ENCODE measurements around the gene ACADVL.

ACADVL gene

GRCh38 chr17:7217113-7217987 lies 2.4 kb upstream of the ACADVL start:
- H3K4me1 Mint-ChIP-seq = peaks cover 82% of the 10 kb centered on the region
- CTCF ChIA-PET = no interaction called here

DNA sequence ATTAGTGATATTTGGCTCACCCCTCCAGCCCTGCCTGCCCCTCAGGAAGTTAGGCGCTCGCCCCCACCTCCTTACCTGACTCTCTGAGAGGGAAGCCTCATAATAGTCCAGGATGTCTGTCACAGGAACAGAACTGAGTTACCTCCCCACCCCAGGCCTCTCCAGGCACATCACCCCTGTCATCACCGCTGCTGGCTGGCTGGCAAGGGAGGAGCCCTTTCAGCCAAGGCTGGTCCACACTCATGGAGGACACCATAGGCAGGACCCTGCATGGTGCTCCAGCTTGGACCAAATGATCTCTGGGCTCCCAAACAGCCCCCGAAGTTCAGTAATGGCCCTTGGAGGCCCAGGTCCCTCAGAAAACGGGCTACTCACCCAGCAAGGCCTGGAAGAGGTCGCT lies 1.6 kb upstream of the ACADVL start:
- H3K27ac Mint-ChIP-seq = peak overlapping the region; percentile 74
- H3K36me3 Mint-ChIP-seq = peaks cover 17% of the 10 kb centered on the region
- H3K9me3 Mint-ChIP-seq = no peaks in the 10 kb centered on the region
- H3K4me3 Mint-ChIP-seq = peak overlapping the region; percentile 72
- H3K4me1 Mint-ChIP-seq = peaks cover 80% of the 10 kb centered on the region
- DNase-seq = no peak
- CTCF ChIA-PET = interaction anchor here (4.5 kb wide), 1 partner anchor 78 kb away, joined by 34 read pairs; no protein-coding TSS in a partner anchor
- peaks cover 26% of the 10 kb centered on the region for H3K27me3 Mint-ChIP-seq

More at GRCh38 chr17:7217113-7217987, 2.4 kb upstream of the ACADVL start:
- peaks cover 10% of the 10 kb centered on the region for H3K36me3 Mint-ChIP-seq
- peak overlapping the region; percentile 74 for H3K27ac Mint-ChIP-seq
- peaks cover 29% of the 10 kb centered on the region for H3K27me3 Mint-ChIP-seq
- H3K4me3 Mint-ChIP-seq = peak overlapping the region; percentile 72
- DNase-seq = peak; percentile 45
- H3K9me3 Mint-ChIP-seq = no peaks in the 10 kb centered on the region

- H3K27me3 Mint-ChIP-seq = peaks cover 20% of the 10 kb centered on the region
- peak overlapping the region; percentile 94 for H3K4me3 Mint-ChIP-seq
- H3K4me1 Mint-ChIP-seq = peaks cover 75% of the 10 kb centered on the region
- DNase-seq = no peak
- H3K27ac Mint-ChIP-seq = peak overlapping the region; percentile 45
- no peaks in the 10 kb centered on the region for H3K9me3 Mint-ChIP-seq
- CTCF ChIA-PET = interaction anchor here (2.9 to 4.5 kb wide), 2 partner anchors 23 to 78 kb away, joined by 17 to 34 read pairs; partner anchors contain the start of gene GABARAP
- H3K36me3 Mint-ChIP-seq = peaks cover 23% of the 10 kb centered on the region
Observed at GRCh38 chr17:7218758-7219157, 980 bp upstream of the ACADVL start.

- Mint-ChIP-seq H3K27ac (peak overlapping the region; percentile 90), H3K4me1 (peaks cover 69% of the 10 kb centered on the region), H3K9me3 (no peaks in the 10 kb centered on the region), H3K27me3 (peaks cover 14% of the 10 kb centered on the region), H3K4me3 (peak overlapping the region; percentile 94), H3K36me3 (peaks cover 27% of the 10 kb centered on the region)
- DNase-seq = no peak
- CTCF ChIA-PET = interaction anchor here (2.9 to 4.5 kb wide), 2 partner anchors 22 to 77 kb away, joined by 17 to 34 read pairs; partner anchors contain the start of gene GABARAP
Observed at GRCh38 chr17:7219229-7219811, 418 bp upstream of the ACADVL start.

GRCh38 chr17:7220593-7221277 lies 997 bp downstream of the ACADVL start:
- Mint-ChIP-seq H3K27me3 (peaks cover 13% of the 10 kb centered on the region), H3K27ac (peak overlapping the region; percentile 90), H3K4me1 (peaks cover 55% of the 10 kb centered on the region), H3K36me3 (peaks cover 31% of the 10 kb centered on the region), H3K4me3 (peak overlapping the region; percentile 94), H3K9me3 (no peaks in the 10 kb centered on the region)
- CTCF ChIA-PET = interaction anchor here (0.7 to 4.5 kb wide), 10 partner anchors 10 to 109 kb away, joined by 3 to 34 read pairs (median 4); partner anchors contain the start of genes GABARAP and PHF23
- DNase-seq = peak; percentile 77

GRCh38 chr17:7221278-7222092 lies 1.7 kb downstream of the ACADVL start:
- CTCF ChIA-PET = interaction anchor here (0.7 to 4.5 kb wide), 9 partner anchors 9 to 75 kb away, joined by 3 to 34 read pairs (median 4); partner anchors contain the start of genes GABARAP and PHF23
- Mint-ChIP-seq H3K9me3 (no peaks in the 10 kb centered on the region), H3K27ac (peak overlapping the region; percentile 73), H3K36me3 (peaks cover 33% of the 10 kb centered on the region), H3K4me1 (peaks cover 47% of the 10 kb centered on the region), H3K4me3 (peak overlapping the region; percentile 94), H3K27me3 (peaks cover 8% of the 10 kb centered on the region)
- DNase-seq = no peak

- no peak overlapping the region for H3K27ac Mint-ChIP-seq
- H3K4me1 Mint-ChIP-seq = peaks cover 42% of the 10 kb centered on the region
- peaks cover 36% of the 10 kb centered on the region for H3K36me3 Mint-ChIP-seq
- no peak for DNase-seq
- H3K27me3 Mint-ChIP-seq = peaks cover 8% of the 10 kb centered on the region
- no peak overlapping the region for H3K4me3 Mint-ChIP-seq
- no peaks in the 10 kb centered on the region for H3K9me3 Mint-ChIP-seq
- CTCF ChIA-PET = interaction anchor here (2.3 to 4.5 kb wide), 2 partner anchors 16 to 74 kb away, joined by 10 to 34 read pairs; partner anchors contain the start of gene PHF23
Observed at GRCh38 chr17:7222093-7222971, 2.6 kb downstream of the ACADVL start.

GRCh38 chr17:7222972-7223292 lies 3.2 kb downstream of the ACADVL start:
- Mint-ChIP-seq H3K27me3 (peaks cover 8% of the 10 kb centered on the region), H3K4me3 (no peak overlapping the region), H3K4me1 (peaks cover 38% of the 10 kb centered on the region), H3K9me3 (no peaks in the 10 kb centered on the region), H3K27ac (no peak overlapping the region), H3K36me3 (peaks cover 38% of the 10 kb centered on the region)
- CTCF ChIA-PET = no interaction called here
- no peak for DNase-seq

DNA sequence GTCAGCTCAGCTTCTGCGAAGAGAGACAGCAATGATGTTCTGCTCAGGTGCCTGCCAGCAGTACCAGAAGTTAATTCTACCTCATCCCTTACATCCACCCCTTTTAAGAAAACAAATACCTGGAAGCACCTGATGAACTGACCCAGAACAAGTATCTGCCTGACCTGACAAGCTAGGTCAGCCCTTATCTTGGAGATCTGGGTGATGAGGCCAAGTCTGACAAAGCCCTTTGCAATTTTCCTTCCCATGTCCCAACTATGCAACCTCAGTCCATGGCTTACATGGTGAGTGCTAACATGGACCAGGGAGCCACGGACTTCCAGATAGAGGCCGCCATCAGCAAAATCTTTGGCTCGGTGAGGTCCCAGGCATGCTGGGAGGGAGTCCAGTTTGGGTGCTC lies 3.6 kb downstream of the ACADVL start:
- CTCF ChIA-PET = interaction anchor here (0.5 kb wide), 1 partner anchor 169 kb away, joined by 3 read pairs; no protein-coding TSS in a partner anchor
- Mint-ChIP-seq H3K4me3 (no peak overlapping the region), H3K27me3 (peaks cover 8% of the 10 kb centered on the region), H3K9me3 (no peaks in the 10 kb centered on the region), H3K36me3 (peaks cover 41% of the 10 kb centered on the region), H3K27ac (no peak overlapping the region), H3K4me1 (peaks cover 37% of the 10 kb centered on the region)
- DNase-seq = no peak

- no peak for DNase-seq
- Mint-ChIP-seq H3K4me1 (peaks cover 31% of the 10 kb centered on the region), H3K4me3 (no peak overlapping the region), H3K27ac (no peak overlapping the region), H3K9me3 (no peaks in the 10 kb centered on the region), H3K27me3 (peaks cover 4% of the 10 kb centered on the region), H3K36me3 (peaks cover 45% of the 10 kb centered on the region)
- CTCF ChIA-PET = no interaction called here
Observed at GRCh38 chr17:7224110-7224509, 4.4 kb downstream of the ACADVL start.

DNA sequence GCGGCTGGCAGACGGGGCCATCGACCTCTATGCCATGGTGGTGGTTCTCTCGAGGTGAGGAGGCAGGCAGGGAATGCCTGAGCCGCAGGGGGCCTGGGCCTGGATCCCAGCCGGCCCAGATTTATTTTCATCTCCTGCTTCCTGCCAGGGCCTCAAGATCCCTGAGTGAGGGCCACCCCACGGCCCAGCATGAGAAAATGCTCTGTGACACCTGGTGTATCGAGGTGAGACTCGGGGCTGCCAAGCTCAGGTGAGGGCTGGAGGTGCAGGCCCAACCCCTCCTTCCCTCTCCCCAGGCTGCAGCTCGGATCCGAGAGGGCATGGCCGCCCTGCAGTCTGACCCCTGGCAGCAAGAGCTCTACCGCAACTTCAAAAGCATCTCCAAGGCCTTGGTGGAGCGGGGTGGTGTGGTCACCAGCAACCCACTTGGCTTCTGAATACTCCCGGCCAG lies 4.9 kb downstream of the ACADVL start:
- H3K27me3 Mint-ChIP-seq = peaks cover under 1% of the 10 kb centered on the region

DNA sequence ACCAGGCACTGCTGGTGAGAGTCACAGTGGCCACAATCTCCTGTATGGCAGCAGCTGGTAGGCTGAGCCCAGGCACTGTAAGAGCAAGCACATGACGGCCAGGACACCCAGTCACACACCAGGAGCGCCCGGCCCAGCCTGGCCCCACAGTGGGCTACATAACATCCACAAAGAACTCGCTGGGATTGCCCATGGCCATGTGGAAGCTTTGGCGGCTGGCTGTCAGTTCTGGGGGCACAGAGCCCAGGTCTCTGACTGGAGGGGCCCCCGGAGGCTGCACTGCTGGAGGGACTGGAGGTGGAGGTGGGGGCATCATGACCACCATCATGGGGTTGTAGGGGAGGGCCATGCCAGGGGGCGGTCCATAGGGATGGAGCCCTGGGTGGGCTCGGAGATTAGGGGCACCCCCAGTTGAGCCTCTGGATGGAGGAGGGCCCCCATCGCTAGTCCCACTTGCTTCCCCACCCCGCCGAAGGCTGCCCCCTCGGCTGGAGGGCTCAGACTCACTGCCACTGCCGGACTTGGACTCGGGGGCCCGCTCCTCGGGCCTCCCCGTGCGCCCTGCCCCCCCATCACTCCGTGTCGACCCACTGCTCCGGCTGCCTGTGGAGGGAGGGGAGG lies 6.1 kb downstream of the ACADVL start:
- Mint-ChIP-seq H3K9me3 (no peaks in the 10 kb centered on the region), H3K4me3 (no peak overlapping the region), H3K4me1 (peaks cover 16% of the 10 kb centered on the region), H3K27ac (no peak overlapping the region), H3K36me3 (peaks cover 56% of the 10 kb centered on the region), H3K27me3 (no peaks in the 10 kb centered on the region)
- CTCF ChIA-PET = no interaction called here
- DNase-seq = no peak

More for the DNA sequence above, 4.9 kb downstream of the ACADVL start:
- DNase-seq = no peak
- H3K36me3 Mint-ChIP-seq = peaks cover 49% of the 10 kb centered on the region
- no peak overlapping the region for H3K4me3 Mint-ChIP-seq
- no peak overlapping the region for H3K27ac Mint-ChIP-seq
- H3K4me1 Mint-ChIP-seq = peaks cover 25% of the 10 kb centered on the region
- CTCF ChIA-PET = no interaction called here
- no peaks in the 10 kb centered on the region for H3K9me3 Mint-ChIP-seq

All from activated naive CD4-positive, alpha-beta T cell treated with anti-CD3 and anti-CD28 coated beads, Interleukin-2, amount 10 ng/mL, durations not matched to agents 7 days and 5 days (primary cell).